ENCODE data around the gene SHROOM2. TPM values are rescaled to one million over a fixed set of nuclear protein-coding genes. Genes with fewer than 3 reads are reported as not detected.

The SHROOM2 gene
- total and polyA plus RNA-seq, 8 donors, result 1.3 to 11.3 (median 3.9) TPM

GRCh38 chrX:9940421-9940820 lies 154.2 kb downstream of the SHROOM2 start:
- intact Hi-C loops (cut with DNase I; ENCODE audit: low total_unique reads), result no loop called here
- Histone ChIP-seq H3K27me3 (no peaks in the 10 kb centered on the region), H3K4me3 (no peak overlapping the region), H3K27ac (no peak overlapping the region), H3K36me3 (peaks cover 0 to 18% (median 6%) of the 10 kb centered on the region in 4 donors), H3K4me1 (no peaks in the 10 kb centered on the region), H3K9me3 (no peaks in the 10 kb centered on the region)
- DNase-seq, result no peak
- TF ChIP-seq POLR2AphosphoS5 (IDR thresholded peaks at IDR 0.05) (no peak), EP300 (IDR thresholded peaks at IDR 0.05) (no peak), POLR2A (IDR thresholded peaks at IDR 0.05) (no peak), CTCF (IDR thresholded peaks at IDR 0.05) (no peak)
- 89 to 95% (median 91%) methylated on average over 6 to 14 of the region's 14 CpGs for WGBS, 5 donors

GRCh38 chrX:9942086-9942485 lies 155.9 kb downstream of the SHROOM2 start:
- H3K9me3 ChIP-seq, result no peaks in the 10 kb centered on the region
- peak in 1 of 2 donors; percentile 14 for DNase-seq
- 61 to 90% (median 83%) methylated on average over 6 of the region's 6 CpGs for WGBS, 5 donors
- H3K4me1 ChIP-seq, result no peaks in the 10 kb centered on the region
- no peak overlapping the region for H3K4me3 ChIP-seq
- no peak overlapping the region for H3K27ac ChIP-seq
- intact Hi-C loops (cut with DNase I; ENCODE audit: low total_unique reads), result no loop called here
- H3K36me3 ChIP-seq, result peaks cover 0 to 28% (median 12%) of the 10 kb centered on the region in 4 donors
- TF ChIP-seq CTCF (IDR thresholded peaks at IDR 0.05) (no peak), EP300 (IDR thresholded peaks at IDR 0.05) (no peak), POLR2A (IDR thresholded peaks at IDR 0.05) (no peak), POLR2AphosphoS5 (IDR thresholded peaks at IDR 0.05) (no peak)
- H3K27me3 ChIP-seq, result no peaks in the 10 kb centered on the region

GRCh38 chrX:9943420-9943819 lies 157.2 kb downstream of the SHROOM2 start:
- TF ChIP-seq POLR2AphosphoS5 (IDR thresholded peaks at IDR 0.05), result no peak
- no peak for TF ChIP-seq CTCF (IDR thresholded peaks at IDR 0.05)
- TF ChIP-seq POLR2A (IDR thresholded peaks at IDR 0.05), result no peak
- TF ChIP-seq EP300 (IDR thresholded peaks at IDR 0.05), result no peak
- Histone ChIP-seq H3K4me3 (no peak overlapping the region), H3K27me3 (no peaks in the 10 kb centered on the region), H3K4me1 (no peaks in the 10 kb centered on the region), H3K27ac (no peak overlapping the region), H3K9me3 (no peaks in the 10 kb centered on the region), H3K36me3 (peaks cover 0 to 30% (median 10%) of the 10 kb centered on the region in 4 donors)
- no peak for DNase-seq
- WGBS, 5 donors, result 85 to 99% (median 95%) methylated on average over 5 of the region's 5 CpGs
- intact Hi-C loops (cut with DNase I; ENCODE audit: low total_unique reads), result no loop called here

- no peak for TF ChIP-seq POLR2AphosphoS5 (IDR thresholded peaks at IDR 0.05)
- TF ChIP-seq CTCF (IDR thresholded peaks at IDR 0.05), result no peak
- TF ChIP-seq POLR2A (IDR thresholded peaks at IDR 0.05), result no peak
- no peak for TF ChIP-seq EP300 (IDR thresholded peaks at IDR 0.05)
- no peak for DNase-seq
- Histone ChIP-seq H3K27me3 (no peaks in the 10 kb centered on the region), H3K27ac (no peak overlapping the region), H3K9me3 (peaks cover 0 to 2% (median 0%) of the 10 kb centered on the region in 4 donors), H3K36me3 (peaks cover 0 to 21% (median 10%) of the 10 kb centered on the region in 4 donors), H3K4me3 (no peak overlapping the region), H3K4me1 (no peaks in the 10 kb centered on the region)
- 78 to 92% (median 82%) methylated on average over 4 to 10 of the region's 10 CpGs for WGBS, 5 donors
- intact Hi-C loops (cut with DNase I; ENCODE audit: low total_unique reads), result no loop called here
Observed at GRCh38 chrX:9947131-9947794, 161.0 kb downstream of the SHROOM2 start.
